Measurements from ENCODE around the gene ZNF532. TPM values are rescaled to one million over a fixed set of nuclear protein-coding genes. Genes with fewer than 3 reads are reported as not detected.

ZNF532 gene
- total and polyA plus RNA-seq, 2 donors (not counting 3 experiments of a cell fraction or from before 2014, with no cell fraction given), result 42.3 to 70.1 TPM

DNA sequence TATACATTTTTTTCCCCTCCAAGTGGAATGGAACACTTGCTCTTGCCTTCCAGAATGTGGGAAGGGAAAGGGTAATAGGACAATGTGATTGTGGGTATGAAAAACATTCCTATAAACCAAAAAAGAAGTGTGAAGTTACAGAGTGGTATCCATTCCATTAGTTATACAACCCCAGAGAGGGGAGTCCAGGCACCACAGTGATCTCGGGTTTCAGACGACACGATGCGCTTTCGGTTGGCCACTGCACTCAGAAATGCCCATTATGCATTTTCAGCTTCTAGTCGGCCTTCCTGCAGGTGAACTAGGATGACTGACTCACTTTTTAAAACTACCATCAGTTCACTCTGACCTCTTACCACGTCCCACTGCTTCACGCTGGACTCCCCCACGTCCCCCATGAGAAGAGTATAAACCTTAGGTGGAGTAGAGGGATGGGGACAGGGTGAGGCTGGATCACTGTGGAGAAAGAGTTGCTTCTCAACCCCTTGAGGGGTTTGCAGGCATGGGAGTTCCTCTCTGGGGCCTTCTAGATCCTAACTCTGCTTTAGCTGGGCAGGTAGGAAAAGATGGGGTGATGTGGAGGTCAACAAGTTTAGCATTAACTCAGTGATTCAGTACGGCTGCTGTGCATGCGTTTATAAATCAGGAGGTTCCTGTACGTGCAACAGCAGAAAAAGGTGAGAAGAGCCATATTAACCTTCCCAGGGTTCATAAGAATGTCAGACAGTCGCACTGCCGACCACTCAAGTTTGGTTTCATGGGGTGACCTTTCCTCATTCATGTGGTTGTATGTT, 50.5 kb downstream of the ZNF532 start:
- Histone ChIP-seq H3K27ac (ENCODE audit: insufficient read depth, low read depth, low read length) (peak overlapping the region; percentile 95), H2AFZ (ENCODE audit: low read depth, low read length) (no peak overlapping the region), H4K20me1 (replicated peaks; ENCODE audit: control insufficient read depth, extremely low read depth, insufficient read depth, low read length) (no peaks in the 10 kb centered on the region), H3K27me3 (ENCODE audit: control insufficient read depth in 2 of 2, insufficient read depth in 2 of 2, low read length in 2 of 2) (no peaks in the 10 kb centered on the region), H3K4me1 (ENCODE audit: control insufficient read depth, extremely low read depth, insufficient read depth, low read length) (peaks cover 32% of the 10 kb centered on the region), H3K9ac (replicated peaks; ENCODE audit: extremely low read depth, insufficient read depth, low read length) (no peak overlapping the region), H3K79me2 (ENCODE audit: control insufficient read depth, insufficient read depth, low read length) (no peaks in the 10 kb centered on the region), H3K4me2 (ENCODE audit: insufficient read depth, low read length) (no peak overlapping the region), H3K9me1 (replicated peaks; ENCODE audit: control insufficient read depth, extremely low read depth, insufficient read depth, low read length) (no peaks in the 10 kb centered on the region), H3K9me3 (replicated peaks; ENCODE audit: control insufficient read depth, insufficient read depth, low read length) (no peaks in the 10 kb centered on the region), H3K4me3 (replicated peaks in 1 of 3; ENCODE audit: insufficient read depth in 1 of 3, low read depth in 1 of 3, low read length in 3 of 3) (no peak overlapping the region), H3K36me3 (ENCODE audit: control insufficient read depth in 2 of 2, extremely low read depth in 1 of 2, insufficient read depth in 2 of 2, low read length in 2 of 2) (peaks cover 5 to 16% of the 10 kb centered on the region in 2 experiments)
- TF ChIP-seq, protein P1, sequence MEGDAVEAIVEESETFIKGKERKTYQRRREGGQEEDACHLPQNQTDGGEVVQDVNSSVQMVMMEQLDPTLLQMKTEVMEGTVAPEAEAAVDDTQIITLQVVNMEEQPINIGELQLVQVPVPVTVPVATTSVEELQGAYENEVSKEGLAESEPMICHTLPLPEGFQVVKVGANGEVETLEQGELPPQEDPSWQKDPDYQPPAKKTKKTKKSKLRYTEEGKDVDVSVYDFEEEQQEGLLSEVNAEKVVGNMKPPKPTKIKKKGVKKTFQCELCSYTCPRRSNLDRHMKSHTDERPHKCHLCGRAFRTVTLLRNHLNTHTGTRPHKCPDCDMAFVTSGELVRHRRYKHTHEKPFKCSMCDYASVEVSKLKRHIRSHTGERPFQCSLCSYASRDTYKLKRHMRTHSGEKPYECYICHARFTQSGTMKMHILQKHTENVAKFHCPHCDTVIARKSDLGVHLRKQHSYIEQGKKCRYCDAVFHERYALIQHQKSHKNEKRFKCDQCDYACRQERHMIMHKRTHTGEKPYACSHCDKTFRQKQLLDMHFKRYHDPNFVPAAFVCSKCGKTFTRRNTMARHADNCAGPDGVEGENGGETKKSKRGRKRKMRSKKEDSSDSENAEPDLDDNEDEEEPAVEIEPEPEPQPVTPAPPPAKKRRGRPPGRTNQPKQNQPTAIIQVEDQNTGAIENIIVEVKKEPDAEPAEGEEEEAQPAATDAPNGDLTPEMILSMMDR (IDR thresholded peaks at IDR 0.05; ENCODE audit: extremely low read depth in 1 of 2, insufficient read depth in 1 of 2, low read depth in 1 of 2, low read length in 2 of 2), result no peak
- TF ChIP-seq FOS (IDR thresholded peaks at IDR 0.05; ENCODE audit: borderline replicate concordance, insufficient read depth, low read length), result no peak
- no peak for TF ChIP-seq POLR2AphosphoS5 (IDR thresholded peaks at IDR 0.05; ENCODE audit: insufficient read depth, low read depth, low read length)
- no peak for TF ChIP-seq EZH2 (IDR thresholded peaks at IDR 0.05; ENCODE audit: borderline replicate concordance, low read depth, low read length, severe bottlenecking)
- no peak for TF ChIP-seq JUN (IDR thresholded peaks at IDR 0.05; ENCODE audit: borderline replicate concordance, insufficient read depth, insufficient read length, low read depth)
- TF ChIP-seq POLR2A (IDR thresholded peaks at IDR 0.05; ENCODE audit: low read depth, low read length), result no peak
- no peak for TF ChIP-seq MYC (IDR thresholded peaks at IDR 0.05; ENCODE audit: low read depth, low read length)
- TF ChIP-seq GATA2 (IDR thresholded peaks at IDR 0.05; ENCODE audit: insufficient read depth, insufficient read length, low read depth, low read length), result no peak
- TF ChIP-seq, protein P2, sequence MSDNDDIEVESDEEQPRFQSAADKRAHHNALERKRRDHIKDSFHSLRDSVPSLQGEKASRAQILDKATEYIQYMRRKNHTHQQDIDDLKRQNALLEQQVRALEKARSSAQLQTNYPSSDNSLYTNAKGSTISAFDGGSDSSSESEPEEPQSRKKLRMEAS (IDR thresholded peaks at IDR 0.05; ENCODE audit: insufficient read depth, insufficient read length), result no peak
- intact Hi-C loops (cut with micrococcal nuclease) (loop anchor here (2.0 kb wide), 1 partner anchor 48 kb away; no protein-coding TSS in a partner anchor), dilution Hi-C loops (cut with MboI; ENCODE audit: extremely low pct_ligation_motif_present, low sequenced_read_pairs) (no loop called here)
- ChIA-PET POLR2A (no interaction called here), CTCF (interaction anchor here (0.6 kb wide), 1 partner anchor 35 kb away, joined by 3 read pairs; no protein-coding TSS in a partner anchor)
- DNase-seq (ENCODE audit: low read depth, low spot score) (peak; percentile 9), FAIRE-seq (no peak)
- BruUV-seq (replicated peaks), result no TSS peak
